Inflammatory macrophage treated with lipopolysaccharide for 4 hours (primary cell): ENCODE results near the gene PXMP4.

Source experiments
- DNase-seq: peaks from one replicate; pipeline ENCODE4 v3.0.0-alpha.2; 2020

Gene PXMP4

DNA sequence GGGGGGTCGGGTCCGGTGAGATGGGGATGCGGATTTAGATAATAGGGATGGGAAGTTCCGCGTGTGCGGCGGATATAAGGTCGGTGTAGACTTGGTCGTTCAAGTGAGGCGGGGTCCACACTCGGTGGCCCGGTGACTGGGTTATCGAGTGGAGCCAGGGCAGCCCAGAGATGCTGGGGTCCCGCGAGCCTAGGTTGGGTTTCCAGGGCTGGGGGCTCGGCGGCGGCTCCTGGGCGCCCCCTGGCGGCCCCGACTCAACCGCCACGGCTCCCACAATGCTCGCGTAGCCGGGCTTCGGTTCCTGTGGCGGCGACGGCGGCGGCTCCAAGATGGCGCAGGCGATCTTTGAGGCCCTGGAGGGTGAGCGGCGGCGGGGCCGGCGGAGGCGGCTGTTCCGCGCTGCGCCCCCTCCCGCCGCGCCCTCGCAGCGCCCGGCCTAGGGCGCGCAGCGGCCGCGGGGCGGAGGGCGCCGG, 11.6 kb upstream of the PXMP4 start, which contains the start of gene ZNF341:
Gene ZNF341 (plus strand): TSS at position 304 of the 473 bp plus-strand sequence. CDS start 26 bp downstream, at position 330.
- DNase-seq, result peak; percentile 85

- DNase-seq, result no peak
Observed at GRCh38 chr20:33730946-33731692, 11.0 kb upstream of the PXMP4 start.

GRCh38 chr20:33729101-33729500, 9.0 kb upstream of the PXMP4 start:
- no peak for DNase-seq

DNA sequence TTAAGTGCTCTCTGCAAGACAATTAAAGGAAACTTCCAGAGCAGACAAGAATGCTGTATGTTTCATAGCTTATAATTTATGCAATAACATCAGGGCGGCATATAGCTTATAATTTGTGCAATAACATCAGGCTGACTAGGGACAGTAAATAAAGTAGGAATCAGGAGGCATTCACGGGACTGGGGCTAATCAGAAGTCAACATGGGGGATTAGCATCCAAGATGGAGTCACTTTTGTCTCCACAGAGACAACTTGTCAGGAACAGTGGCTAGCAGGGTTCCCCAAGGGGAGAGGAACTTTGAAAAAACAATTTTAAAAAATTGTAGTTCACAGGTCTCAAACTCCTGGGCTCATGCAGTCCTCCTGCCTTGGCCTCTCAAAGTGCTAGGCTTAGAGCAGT, 8.4 kb upstream of the PXMP4 start:
- no peak for DNase-seq

- DNase-seq, result no peak
Observed at GRCh38 chr20:33727806-33728205, 7.7 kb upstream of the PXMP4 start.

DNA sequence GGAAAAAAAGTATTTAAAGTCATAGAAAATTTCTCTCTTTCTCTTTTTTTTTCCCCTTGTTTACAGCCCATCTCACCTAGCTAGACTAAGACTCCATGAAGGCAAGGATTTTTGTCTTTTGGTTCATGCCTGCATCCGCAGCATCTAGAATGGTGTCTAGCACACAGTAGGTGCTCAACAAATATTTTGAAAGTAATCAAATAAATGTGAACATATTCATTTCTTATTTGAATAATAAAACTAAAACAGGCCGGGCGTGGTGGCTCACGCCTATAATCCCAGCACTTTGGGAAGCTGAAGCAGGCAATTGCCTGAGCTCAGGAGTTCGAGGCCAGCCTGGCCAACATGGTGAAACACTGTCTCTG, 7.0 kb upstream of the PXMP4 start:
- DNase-seq, result no peak

DNA sequence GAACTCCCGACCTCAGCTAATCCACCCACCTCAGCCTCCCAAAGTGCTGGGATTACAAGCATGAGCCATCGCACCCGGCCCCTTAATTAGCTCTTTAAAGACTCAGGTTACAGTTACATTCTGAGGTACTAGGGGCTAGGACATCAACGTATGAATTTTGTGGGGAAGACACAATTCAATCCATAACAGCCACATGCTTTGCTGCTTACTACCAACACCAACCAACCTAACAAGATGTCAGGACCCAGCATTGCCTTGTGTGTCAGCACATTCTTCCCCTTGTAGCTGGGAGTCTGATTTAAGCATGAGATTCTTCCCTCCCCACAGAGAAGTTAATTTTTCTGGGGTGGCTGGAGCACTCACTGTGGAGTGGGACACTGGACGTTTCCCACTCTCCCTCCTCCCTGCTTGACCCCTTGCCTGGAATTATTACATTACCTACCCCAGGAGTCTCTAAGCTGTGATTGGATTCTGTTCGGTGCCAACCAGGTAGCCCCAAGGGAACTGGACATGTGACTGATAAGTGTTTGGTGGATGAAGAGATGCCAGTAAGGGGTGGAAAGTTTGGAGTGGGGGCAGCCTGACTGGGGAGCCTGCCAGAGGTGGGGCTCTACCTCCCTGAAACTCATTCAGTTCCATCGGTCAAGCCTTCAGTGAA, 5.6 kb upstream of the PXMP4 start:
- no peak for DNase-seq

DNA sequence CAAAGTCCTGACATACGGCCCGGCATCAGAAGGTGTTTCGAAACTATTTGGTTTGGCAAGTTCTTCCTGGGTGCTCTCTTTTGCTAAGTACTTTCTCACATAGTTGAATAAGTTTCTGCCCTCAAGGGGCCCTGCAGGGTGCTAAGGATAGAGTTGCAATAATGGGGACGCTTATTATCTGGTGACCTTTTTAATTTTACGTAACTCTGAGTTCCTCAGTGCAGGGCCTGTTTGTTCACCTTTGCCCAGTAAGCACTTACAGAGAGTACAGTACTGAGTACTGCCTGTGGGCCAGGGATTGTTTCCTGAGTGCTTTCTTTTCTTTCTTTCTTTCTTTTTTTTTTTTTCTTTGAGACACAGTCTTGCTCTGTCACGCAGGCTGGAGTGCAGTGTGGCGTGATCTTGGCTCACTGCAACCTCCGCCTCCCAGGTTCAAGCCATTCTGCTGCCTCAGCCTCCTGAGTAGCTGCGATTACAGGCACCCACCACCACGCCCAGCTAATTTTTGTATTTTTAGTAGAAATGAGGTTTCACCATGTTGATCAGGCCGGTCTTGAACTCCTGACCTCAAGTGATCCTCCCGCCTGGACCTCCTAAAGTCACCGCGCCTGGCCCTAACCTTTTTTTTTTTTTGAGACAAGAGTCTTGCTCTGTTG, 4.5 kb upstream of the PXMP4 start:
- peak; percentile 61 for DNase-seq

DNA sequence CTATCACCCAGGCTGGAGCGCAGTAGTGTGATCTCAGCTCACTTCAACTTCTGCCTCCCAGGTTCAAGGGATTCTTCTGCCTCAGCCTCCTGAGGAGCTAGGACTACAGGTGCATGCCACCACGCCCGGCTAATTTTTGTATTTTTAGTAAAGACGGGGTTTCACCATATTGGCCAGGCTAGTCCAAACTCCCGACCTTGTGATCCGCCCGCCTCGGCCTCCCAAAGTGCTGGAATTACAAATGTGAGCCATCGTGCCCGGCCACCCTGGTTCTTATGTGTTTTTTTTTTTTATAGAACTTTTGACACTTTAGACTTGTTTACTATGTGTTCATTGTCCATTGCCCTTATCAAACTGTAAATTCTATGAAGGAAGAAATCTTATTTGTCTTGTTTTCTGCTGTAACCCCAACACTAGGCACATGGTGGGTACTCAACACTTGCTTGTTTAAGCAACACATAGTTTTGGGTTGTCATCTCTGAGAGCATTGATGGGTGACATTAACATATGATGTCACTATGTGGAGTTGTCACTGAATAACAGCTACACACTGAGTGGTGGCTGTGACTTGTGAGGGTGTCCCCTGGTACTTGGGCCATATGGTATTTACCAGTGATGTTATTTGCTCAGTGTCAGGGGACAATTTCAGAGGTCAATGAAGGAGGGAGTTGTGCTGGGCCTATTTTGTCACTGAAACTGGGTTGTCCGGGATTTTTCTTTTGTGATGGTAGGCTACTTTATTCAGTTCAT, 1.5 kb upstream of the PXMP4 start:
- no peak for DNase-seq

DNA sequence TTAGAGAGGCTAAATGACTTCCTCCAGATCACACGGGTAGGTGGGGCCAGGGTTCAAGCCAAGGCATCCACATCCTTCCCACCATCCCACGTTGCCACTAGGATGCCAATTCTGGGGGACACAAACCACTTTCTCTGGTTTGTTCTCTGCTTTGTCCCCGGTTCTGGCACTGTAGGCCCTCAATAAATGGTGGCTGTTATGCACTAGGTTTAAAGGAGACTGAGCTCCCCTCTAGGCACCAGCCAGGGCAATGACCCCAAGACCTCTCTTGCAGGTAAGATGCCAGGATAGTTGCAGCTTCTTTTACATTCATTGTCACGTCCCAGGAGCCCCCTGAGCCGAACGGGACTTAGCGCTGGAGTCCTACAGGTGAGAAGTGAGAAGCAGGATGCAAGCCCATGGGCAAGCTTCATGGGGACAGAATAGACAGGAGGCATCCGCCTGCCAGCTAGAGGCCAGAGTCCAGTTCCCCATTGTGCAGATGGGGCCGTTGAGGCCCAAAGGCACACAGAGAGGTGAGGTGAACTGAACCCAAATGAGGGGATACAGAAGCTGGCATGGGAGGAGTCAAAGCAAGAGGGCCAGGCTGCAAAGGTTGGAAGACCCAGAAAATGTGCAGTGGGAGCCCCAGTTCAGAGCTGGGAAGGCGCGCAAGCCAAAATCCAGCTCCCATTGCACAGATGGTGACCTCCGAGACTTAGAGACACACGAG, 677 bp downstream of the PXMP4 start:
- no peak for DNase-seq

DNA sequence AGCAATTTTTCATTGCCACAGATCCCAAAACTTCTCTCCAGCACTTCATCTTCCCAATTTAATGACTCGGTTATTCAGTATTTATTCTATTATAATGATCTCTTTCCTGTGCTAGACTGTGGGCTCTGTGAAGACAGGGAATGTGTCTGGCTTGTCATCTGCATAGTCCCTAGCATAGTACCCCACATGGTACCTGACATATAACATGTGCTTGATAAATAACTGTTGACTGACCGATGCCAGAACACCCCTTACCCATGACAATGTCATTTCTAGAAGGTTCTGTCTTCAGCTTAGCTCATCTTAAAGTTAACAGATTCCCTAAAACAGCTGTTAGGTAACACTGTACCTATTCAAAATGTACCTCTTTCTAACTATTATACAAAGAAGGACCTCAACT, 3.6 kb downstream of the PXMP4 start:
- DNase-seq, result no peak

- no peak for DNase-seq
Observed at GRCh38 chr20:33713865-33714367, 6.2 kb downstream of the PXMP4 start.

GRCh38 chr20:33711446-33711738, 8.7 kb downstream of the PXMP4 start:
- DNase-seq, result no peak

- no peak for DNase-seq
Observed at GRCh38 chr20:33710681-33711445, 9.2 kb downstream of the PXMP4 start.

DNA sequence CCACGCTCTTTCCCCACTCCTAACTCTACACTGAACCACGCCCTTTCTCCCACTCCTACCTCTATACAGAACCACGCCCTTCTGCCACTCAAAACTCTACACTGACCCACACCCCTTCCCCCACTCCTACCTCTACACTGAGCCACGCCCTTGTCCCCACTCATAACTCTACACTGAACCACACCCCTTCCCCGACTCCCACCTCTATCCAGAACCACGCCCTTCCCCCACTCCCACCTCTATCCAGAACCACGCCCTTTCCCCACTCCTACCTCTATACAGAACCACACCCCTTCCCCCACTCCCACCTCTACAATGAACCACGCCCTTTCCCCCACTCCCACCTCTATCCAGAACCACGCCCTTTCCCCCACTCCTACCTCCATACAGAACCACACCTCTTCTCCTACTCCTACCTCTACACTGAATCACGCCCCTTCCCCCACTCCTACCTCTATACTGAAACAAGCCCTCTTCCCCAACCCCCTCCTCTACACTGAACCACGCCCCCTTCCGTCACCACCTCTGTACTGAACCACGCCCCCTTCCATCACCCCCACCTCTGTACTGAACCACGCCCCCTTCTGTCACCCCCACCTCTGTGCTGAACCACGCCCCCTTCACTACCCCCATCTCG, 10.1 kb downstream of the PXMP4 start:
- DNase-seq, result no peak

- DNase-seq, result no peak
Observed at GRCh38 chr20:33709398-33709797, 10.7 kb downstream of the PXMP4 start.

- DNase-seq, result no peak
Observed at GRCh38 chr20:33707668-33708067, 12.4 kb downstream of the PXMP4 start.

DNA sequence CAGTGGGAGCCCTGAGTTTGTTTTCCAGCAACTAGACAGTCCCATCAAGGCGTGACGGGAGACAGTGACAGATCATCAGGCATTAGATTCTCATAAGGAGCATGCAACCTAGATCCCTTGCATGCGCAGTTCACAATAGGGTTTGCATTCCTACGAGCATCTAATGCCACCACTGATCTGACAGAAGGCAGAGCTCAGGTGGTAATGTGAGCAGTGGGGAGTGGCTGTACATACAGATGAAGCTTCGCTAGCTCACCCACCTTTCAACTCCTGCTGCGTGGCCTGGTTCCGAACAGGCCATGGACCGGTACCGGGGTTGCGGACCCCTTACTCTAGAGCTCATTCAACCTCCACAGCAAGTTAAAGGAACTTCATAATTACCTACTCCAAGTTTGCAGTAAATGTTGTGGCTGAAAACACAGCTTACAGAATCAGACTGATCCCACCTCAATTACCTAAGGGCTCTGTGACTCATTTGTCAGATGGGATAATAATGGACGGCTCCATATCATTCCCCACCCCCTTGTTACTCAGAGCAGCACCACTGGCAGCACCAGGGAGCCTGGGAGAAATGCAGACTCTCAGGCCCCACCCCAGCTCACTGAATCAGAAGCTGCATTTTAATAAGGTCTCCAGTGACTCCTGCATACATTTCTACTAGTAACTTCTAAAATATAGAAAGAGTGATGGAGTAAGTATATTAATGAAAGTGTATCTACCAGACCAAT, 15.7 kb downstream of the PXMP4 start:
- DNase-seq, result no peak

DNA sequence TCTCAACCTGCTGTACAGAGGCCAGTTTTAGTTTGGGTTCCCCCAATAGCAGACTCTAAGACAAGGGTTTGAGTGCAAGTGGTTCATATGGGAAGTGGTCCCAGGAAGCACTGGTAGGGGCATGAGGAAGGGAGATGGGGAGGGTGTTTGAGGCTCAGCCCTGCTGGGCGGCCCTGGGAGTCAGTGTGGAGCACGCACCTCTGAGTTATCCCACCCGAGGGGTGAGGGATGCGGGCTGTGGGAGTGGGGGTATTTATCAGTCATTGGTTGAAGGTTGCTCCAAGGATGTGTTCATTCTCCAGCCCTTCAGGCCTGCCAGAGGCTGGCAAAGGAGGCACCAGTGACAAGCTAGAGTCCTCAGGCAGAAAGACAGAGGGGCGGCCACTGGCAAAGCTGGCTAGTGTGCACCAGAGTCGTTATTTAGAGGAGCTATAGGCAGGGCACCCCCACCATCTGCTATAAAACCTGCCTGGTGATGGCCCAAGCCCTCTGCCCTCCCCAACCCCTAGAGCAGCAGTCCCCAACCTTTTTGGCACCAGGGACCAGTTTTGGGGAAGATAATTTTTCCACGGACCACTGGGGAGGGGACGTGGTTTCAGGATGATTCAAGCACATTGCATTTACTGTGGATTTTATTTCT, 16.5 kb downstream of the PXMP4 start:
- DNase-seq, result no peak

DNA sequence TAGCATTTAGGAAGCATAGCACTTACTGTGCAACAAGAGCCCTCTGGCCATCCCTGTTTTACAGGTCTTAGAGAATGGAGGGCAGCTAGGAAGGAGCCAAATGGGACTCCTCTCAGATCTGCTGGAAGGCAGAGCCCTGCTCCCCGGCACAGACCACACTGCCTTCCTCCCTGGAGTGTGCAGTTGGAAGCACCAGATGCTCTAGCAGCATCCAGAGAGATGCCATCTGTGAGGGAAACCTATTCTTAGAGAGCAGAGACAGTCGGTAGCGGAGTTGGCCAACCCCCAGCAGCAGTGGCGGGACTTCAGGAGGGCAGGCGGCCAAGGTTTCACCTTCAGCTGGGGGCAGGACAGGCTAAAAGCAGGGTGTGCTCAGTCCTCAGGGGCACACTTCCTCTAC, 17.2 kb downstream of the PXMP4 start:
- DNase-seq, result no peak
